Heart right ventricle (tissue), 16 donors: ENCODE data around the gene PHKA2. TPM values are rescaled to one million over a fixed set of nuclear protein-coding genes. Genes with fewer than 3 reads are reported as not detected.

Experiments used
- ATAC-seq, 8 donors: fragments of 200-7000 bp; cut with Tn5 transposase; one replicate each; pipeline ENCODE4 v1.9.1; 2020; ENCODE audit warnings: mild to moderate bottlenecking in 8 of 8, moderate library complexity in 8 of 8, moderate number of reproducible peaks in 1 of 8
- DNase-seq, 2 donors: peaks; one replicate each; pipeline ENCODE4 v3.0.0-alpha.2; 2020
- H3K27ac ChIP-seq, 10 donors: fragments of 200-600 bp; sonication (generic) in 2 of 10; one replicate each; pipeline versions ENCODE4 v1.5.0 to v1.8.0; 2020 to 2022; ENCODE audit warnings: mild to moderate bottlenecking in 3 of 10
- H3K27me3 ChIP-seq, 7 donors: fragments of 200-600 bp; one replicate each; pipeline ENCODE4 v1.8.0; 2021 to 2022; ENCODE audit warnings: mild to moderate bottlenecking in 2 of 7
- H3K36me3 ChIP-seq, 9 donors: fragments of 200-600 bp; sonication (generic) in 1 of 9; one replicate each; pipeline versions ENCODE4 v1.5.0 to v1.8.0; 2020 to 2022; ENCODE audit warnings: mild to moderate bottlenecking in 2 of 9
- H3K4me1 ChIP-seq, 9 donors: fragments of 200-600 bp; sonication (generic) in 1 of 9; one replicate each; pipeline versions ENCODE4 v1.5.0 to v1.8.0; 2020 to 2022; ENCODE audit warnings: mild to moderate bottlenecking in 4 of 9
- H3K4me3 ChIP-seq, 10 donors: fragments of 200-600 bp; sonication (generic) in 2 of 10; one replicate each; pipeline versions ENCODE4 v1.5.0 to v1.8.0; 2020 to 2022; ENCODE audit warnings: mild to moderate bottlenecking in 7 of 10, moderate library complexity in 2 of 10
- H3K9me3 ChIP-seq, 11 donors: fragments of 200-600 bp in 10 of 11; sonication (generic) in 2 of 11; one replicate each; pipeline versions ENCODE4 v1.5.0 to v1.8.0; 2013 to 2022; ENCODE audit warnings: mild to moderate bottlenecking in 2 of 11, control low read depth in 1 of 11, moderate library complexity in 1 of 11
- WGBS, 2 donors: extraction: QIAGEN DNeasy Blood & Tissue Kit; methylation state at CpG; one replicate each; pipeline ENCODE4 v1.1.7; 2013; ENCODE audit warnings: inconsistent platforms in 1 of 2; 5-methylcytosine and 5-hydroxymethylcytosine counted together
- intact Hi-C, 10 donors: fragments of 100-400 bp; cut with DNase I; formaldehyde crosslinking; loops; one replicate each; pipeline versions ENCODE4 v1.11.1 to v1.14.2; 2022
- polyA plus RNA-seq, 2 donors: library from polyadenylated mRNA; stranded (reverse); fragments of 200-250 nt; gene quantifications; one replicate each; pipeline ENCODE4 v1.2.3, GENCODE V29; 2013
- total RNA-seq, 10 donors: library from RNA; stranded (reverse); fragmentation: NEBNext Ultra II Directional in 3 of 10; extraction: Animal tissue kit (Norgen Biotek cat#: 25700) in 3 of 10; gene quantifications; one replicate each; pipeline versions ENCODE4 v1.2.1 to v1.2.4, GENCODE V29; 2021 to 2023
- TF ChIP-seq, protein P1 (sequence below), 9 donors: fragments of 200-600 bp; sonication (generic) in 2 of 9; IDR thresholded peaks; one replicate each; pipeline versions ENCODE4 v1.5.0 to v1.8.0; 2021 to 2022; ENCODE audit warnings: antibody characterized with exemption in 9 of 9, mild to moderate bottlenecking in 5 of 9, moderate library complexity in 1 of 9
- donor health status: Arrhythmogenic right ventricular cardiomyopathy.
- donor health status: ischemic (EF 13 %, LVEDD 7.1; RV severe dilation, severe dysfunction).
- donor health status: healthy with polysubstance abuse.
- donor health status: DM: no; HTN: yes; CAD: no.
- donor health status: DM: no; HTN: no; CAD: no.
- donor health status: ischemic (EF 25% LVEDD 6.9; RV normal size, moderate dysfunction).
- donor health status: ischemic (EF 25% LVEDD 5.7; RV mildly dilated, moderate dysfunction).
- donor health status: healthy.
- donor health status: DM: yes; HTN: yes; CAD: no.
- donor health status: Ischemic cardiomyopathy.
- donor health status: ischemic (EF 35%, LVEDD 5.7; RV mildly dilated, moderate dysfunction).
- donor health status: nonischemic (EF 11% LVEDD 7.7; RV severe dilation, severe dysfunction).
- donor health status: DM: yes; HTN: yes; CAD: no.
- donor health status: PGD.
- donor health status: ischemic (EF 29% LVEDD 5.4; RV normal size, mild dysfunction).
- donor health status: nonischemic (EF 23%, LVEDD 6.1; RV moderate dilation, normal function).

Gene PHKA2
- total and polyA plus RNA-seq, 12 donors = 15.6 to 61.1 (median 25.3) TPM

DNA sequence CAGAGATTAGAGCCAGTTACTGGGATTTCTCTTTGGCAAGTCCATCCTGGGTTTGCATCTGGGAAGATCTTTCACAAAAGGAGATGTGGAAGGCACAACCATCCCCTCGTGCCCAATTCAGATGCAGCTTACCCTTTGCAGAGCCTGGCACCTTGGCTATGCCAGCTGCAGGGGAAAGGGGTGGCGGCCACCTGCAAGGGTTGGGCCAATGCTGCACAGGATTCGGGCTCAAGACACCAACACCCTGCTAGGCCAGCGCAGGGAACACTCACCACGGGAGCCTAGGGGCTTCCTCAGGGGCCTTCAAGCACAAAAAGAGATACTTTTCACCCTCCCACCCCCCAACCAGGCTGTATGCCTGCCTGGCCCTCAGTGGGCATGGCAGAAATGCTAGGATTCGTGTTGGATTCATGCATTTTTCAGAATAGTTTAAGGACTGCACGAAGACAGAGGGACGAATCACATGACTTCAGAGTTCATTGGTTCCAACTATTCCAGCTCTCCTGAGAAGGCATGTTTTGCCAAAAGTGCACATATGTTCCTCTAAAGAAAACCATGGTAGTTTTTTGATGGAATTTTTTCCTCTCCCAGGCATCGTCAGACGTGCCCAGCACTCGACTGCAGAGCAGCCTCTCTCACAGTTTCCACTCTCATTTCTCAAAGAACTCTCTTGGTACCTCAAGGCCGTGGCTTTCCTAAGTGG is 94.4 kb downstream of the PHKA2 start:
- H3K4me1 ChIP-seq = peaks cover 0 to 31% (median 24%) of the 10 kb centered on the region in 9 donors
- TF ChIP-seq, protein P1, sequence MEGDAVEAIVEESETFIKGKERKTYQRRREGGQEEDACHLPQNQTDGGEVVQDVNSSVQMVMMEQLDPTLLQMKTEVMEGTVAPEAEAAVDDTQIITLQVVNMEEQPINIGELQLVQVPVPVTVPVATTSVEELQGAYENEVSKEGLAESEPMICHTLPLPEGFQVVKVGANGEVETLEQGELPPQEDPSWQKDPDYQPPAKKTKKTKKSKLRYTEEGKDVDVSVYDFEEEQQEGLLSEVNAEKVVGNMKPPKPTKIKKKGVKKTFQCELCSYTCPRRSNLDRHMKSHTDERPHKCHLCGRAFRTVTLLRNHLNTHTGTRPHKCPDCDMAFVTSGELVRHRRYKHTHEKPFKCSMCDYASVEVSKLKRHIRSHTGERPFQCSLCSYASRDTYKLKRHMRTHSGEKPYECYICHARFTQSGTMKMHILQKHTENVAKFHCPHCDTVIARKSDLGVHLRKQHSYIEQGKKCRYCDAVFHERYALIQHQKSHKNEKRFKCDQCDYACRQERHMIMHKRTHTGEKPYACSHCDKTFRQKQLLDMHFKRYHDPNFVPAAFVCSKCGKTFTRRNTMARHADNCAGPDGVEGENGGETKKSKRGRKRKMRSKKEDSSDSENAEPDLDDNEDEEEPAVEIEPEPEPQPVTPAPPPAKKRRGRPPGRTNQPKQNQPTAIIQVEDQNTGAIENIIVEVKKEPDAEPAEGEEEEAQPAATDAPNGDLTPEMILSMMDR (IDR thresholded peaks at IDR 0.05) = no peak
- H3K27me3 ChIP-seq = no peaks in the 10 kb centered on the region
- no peaks in the 10 kb centered on the region for H3K9me3 ChIP-seq
- intact Hi-C loops = loop anchor here in 6 of 10 donors (5.0 to 10.0 kb wide), 5 partner anchors 93 to 477 kb away; partner anchors contain the start of genes RS1 (in 4 of the 6) and PHKA2 (in 1 of the 6)
- no peak overlapping the region for H3K27ac ChIP-seq
- WGBS, 2 donors = 79 to 80% methylated on average over 12 of the region's 12 CpGs
- ATAC-seq (no peak), DNase-seq (no peak)
- H3K36me3 ChIP-seq = peaks cover 0 to 3% (median 0%) of the 10 kb centered on the region in 9 donors
- H3K4me3 ChIP-seq = no peak overlapping the region

DNA sequence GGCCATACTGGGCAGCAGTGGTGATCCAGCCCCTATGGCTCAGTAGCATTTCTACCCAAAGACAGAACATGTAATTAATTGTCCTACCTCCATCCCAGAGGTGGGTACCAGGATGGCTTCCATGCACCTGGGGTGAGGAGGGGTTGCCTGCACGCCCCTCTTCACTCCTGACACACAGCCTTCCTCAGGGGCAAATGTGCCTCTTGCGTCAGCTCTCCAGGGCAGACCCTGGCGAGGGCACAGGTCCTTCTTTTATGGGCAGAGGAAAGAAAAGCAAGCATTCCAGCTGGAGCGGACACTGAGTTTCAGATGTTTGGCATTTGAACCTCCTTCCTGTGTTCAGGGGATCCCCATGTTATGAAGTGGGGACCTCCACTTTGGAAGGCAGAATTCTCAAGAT is 95.6 kb downstream of the PHKA2 start:
- WGBS, 2 donors = 95 to 100% methylated on average over 4 of the region's 4 CpGs
- TF ChIP-seq, protein P1 (IDR thresholded peaks at IDR 0.05) = no peak
- H3K9me3 ChIP-seq = no peaks in the 10 kb centered on the region
- no peaks in the 10 kb centered on the region for H3K27me3 ChIP-seq
- no peak for ATAC-seq
- no peaks in the 10 kb centered on the region for H3K36me3 ChIP-seq
- H3K27ac ChIP-seq = peak overlapping the region in 4 of 10 donors; percentile 85 to 91 (median 88)
- no peak overlapping the region for H3K4me3 ChIP-seq
- DNase-seq = no peak
- H3K4me1 ChIP-seq = peaks cover 0 to 29% (median 24%) of the 10 kb centered on the region in 9 donors
- intact Hi-C loops = loop anchor here in 5 of 10 donors (5.0 to 10.0 kb wide), 3 partner anchors 94 to 216 kb away; partner anchors contain the start of genes RS1 (in 4 of the 5) and PHKA2 (in 1 of the 5)

GRCh38 chrX:18887825-18888212 is 96.1 kb downstream of the PHKA2 start:
- no peaks in the 10 kb centered on the region for H3K9me3 ChIP-seq
- WGBS, 2 donors = 15 to 19% methylated on average over 6 of the region's 6 CpGs
- peak overlapping the region in 9 of 10 donors; percentile 81 to 91 (median 90) for H3K27ac ChIP-seq
- TF ChIP-seq, protein P1 (IDR thresholded peaks at IDR 0.05) = no peak
- peaks cover 0 to 29% (median 24%) of the 10 kb centered on the region in 9 donors for H3K4me1 ChIP-seq
- H3K4me3 ChIP-seq = peak overlapping the region in 4 of 10 donors; percentile 20 to 55 (median 45)
- H3K36me3 ChIP-seq = no peaks in the 10 kb centered on the region
- ATAC-seq (peak in 1 of 8 donors; percentile 3), DNase-seq (no peak)
- H3K27me3 ChIP-seq = no peaks in the 10 kb centered on the region
- intact Hi-C loops = loop anchor here in 5 of 10 donors (2.0 to 10.0 kb wide), 4 partner anchors 94 to 216 kb away; partner anchors contain the start of genes RS1 (in 4 of the 5) and PHKA2 (in 1 of the 5)

DNA sequence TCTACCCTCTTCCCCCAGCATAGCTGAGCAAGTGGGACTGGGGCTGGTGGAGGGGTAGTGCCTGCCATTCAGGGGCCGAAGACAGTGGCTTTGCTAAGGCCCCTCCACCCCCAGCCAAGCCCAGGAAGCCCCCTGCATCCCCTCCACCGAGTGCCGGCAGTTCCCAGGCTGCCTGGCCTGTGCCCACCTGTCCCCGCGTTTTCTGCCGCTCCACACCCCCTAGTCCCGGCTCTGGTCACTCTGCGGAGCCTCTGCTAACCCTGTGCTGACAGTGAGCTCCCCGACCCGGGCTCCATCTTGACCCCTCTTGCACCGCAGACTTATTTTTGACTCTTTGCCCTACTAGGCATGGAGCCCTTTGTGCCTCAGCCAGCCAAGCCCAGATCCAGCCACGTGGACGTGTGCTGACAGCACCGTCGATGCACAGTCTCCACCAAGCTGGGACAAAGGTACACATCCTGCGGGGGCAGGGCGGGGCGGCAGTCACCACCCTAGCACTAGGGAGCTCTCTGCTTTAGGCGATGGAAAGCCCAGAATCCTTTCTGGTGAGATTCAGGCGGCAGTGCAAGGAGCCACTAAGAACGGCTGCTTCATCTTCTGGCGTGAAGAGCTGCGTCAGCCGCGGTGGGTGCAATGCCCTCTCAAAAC is 96.6 kb downstream of the PHKA2 start:
- TF ChIP-seq, protein P1 (IDR thresholded peaks at IDR 0.05) = no peak
- ATAC-seq = peak; percentile 44 to 67 (median 56)

More for the DNA sequence above, 96.6 kb downstream of the PHKA2 start:
- Histone ChIP-seq H3K4me1 (peaks cover 0 to 29% (median 24%) of the 10 kb centered on the region in 9 donors), H3K27ac (peak overlapping the region; percentile 81 to 91 (median 88)), H3K36me3 (no peaks in the 10 kb centered on the region), H3K9me3 (no peaks in the 10 kb centered on the region), H3K27me3 (no peaks in the 10 kb centered on the region), H3K4me3 (peak overlapping the region in 8 of 10 donors; percentile 20 to 55 (median 48))
- intact Hi-C loops = loop anchor here in 5 of 10 donors (2.0 to 10.0 kb wide), 4 partner anchors 95 to 215 kb away; partner anchors contain the start of genes RS1 (in 4 of the 5) and PHKA2 (in 1 of the 5)
- WGBS, 2 donors = 8 to 16% methylated on average over 22 to 25 of the region's 25 CpGs
- peak; percentile 52 to 59 for DNase-seq
